A549 treated with Hydrocortisone at 1 μM for 4 hours (cell line): ENCODE results near the gene GSTCD. TPM values are rescaled to one million over a fixed set of nuclear protein-coding genes. Genes with fewer than 3 reads are reported as not detected.

ENCODE experiments used
- total RNA-seq: library from RNA; stranded (reverse); fragments of 200-300 nt; extraction: Qiagen RNA extraction; gene quantifications from 5 replicates; pipeline ENCODE4 v1.2.3, GENCODE V29; 2022

GSTCD gene
- total RNA-seq, result 4.7 to 7.6 TPM (median 6.0 TPM) in 5 replicates

GRCh38 chr4:105708181-105709080, at the start of gene GSTCD, which contains the start of gene INTS12:
Gene GSTCD, plus strand, starts transcription at chr4:105708784. Its CDS starts 8,830 bp downstream, at chr4:105717614.
Gene INTS12, minus strand, starts transcription at chr4:105708689. Its CDS starts 8,684 bp downstream, at chr4:105700005.

GRCh38 chr4:105894660-105895582, 186.3 kb downstream of the GSTCD start, which contains the start of gene NPNT:
Gene NPNT, plus strand, starts transcription at chr4:105895471. Its CDS starts 182 bp downstream, at chr4:105895653.

Other genes starting within 250 kb of the GSTCD start
- 74.8 to 79.5 TPM (median 77.1 TPM) in 5 replicates for gene PPA2, start 234.7 kb upstream of the GSTCD start, total RNA-seq
- not detected in 5 replicates for gene ARHGEF38, start 156.2 kb upstream of the GSTCD start, total RNA-seq
- 14.9 to 19.2 TPM (median 15.3 TPM) in 5 replicates for gene INTS12, start 95 bp upstream of the GSTCD start, total RNA-seq
- gene NPNT, start 186.7 kb downstream of the GSTCD start, total RNA-seq, result 0.33 to 0.53 TPM (median 0.43 TPM) in 5 replicates